GM23338 (cell line): ENCODE results near the gene SLC6A12. TPM values are rescaled to one million over a fixed set of nuclear protein-coding genes. Genes with fewer than 3 reads are reported as not detected.
A peak's percentile ranks its signal among the peaks of the same experiment; 100 is the strongest.

Experiments used
- ATAC-seq: fragments of 200-7000 bp; cut with Tn5 transposase; 3 replicates; pipeline ENCODE4 v1.9.1; 2020
- DNase-seq: peaks from one replicate; pipeline ENCODE4 v3.0.0-alpha.2; 2015; ENCODE audit warnings: low spot score
- H2AFZ ChIP-seq: fragments of 200-600 bp; sonication (generic); 2 replicates; pipeline ENCODE4 v1.8.0; 2016; ENCODE audit warnings: antibody characterized with exemption, mild to moderate bottlenecking, moderate library complexity
- H3F3A ChIP-seq: fragments of 200-600 bp; sonication (generic); replicated peaks from 2 replicates; pipeline ENCODE4 v1.8.0; 2017; ENCODE audit warnings: antibody characterized with exemption, mixed run types, low read depth
- H3K27ac ChIP-seq: fragments of 200-600 bp; sonication (generic); 2 replicates; pipeline ENCODE4 v1.6.1; 2016; ENCODE audit warnings: low read depth
- H3K27me3 ChIP-seq: fragments of 200-600 bp; sonication (generic); 2 replicates; pipeline ENCODE4 v1.8.0; 2016; ENCODE audit warnings: mild to moderate bottlenecking, mixed run types, moderate library complexity; ENCODE audit not compliant: insufficient read depth
- H3K36me3 ChIP-seq: fragments of 200-600 bp; sonication (generic); 2 replicates; pipeline ENCODE4 v1.8.0; 2016; ENCODE audit warnings: mild to moderate bottlenecking; ENCODE audit not compliant: insufficient read depth
- H3K4me1 ChIP-seq: fragments of 200-600 bp; sonication (generic); 2 replicates; pipeline ENCODE4 v1.8.0; 2016; ENCODE audit warnings: mild to moderate bottlenecking, moderate library complexity; ENCODE audit not compliant: insufficient read depth
- H3K4me2 ChIP-seq: fragments of 200-600 bp; sonication (generic); 2 replicates; pipeline ENCODE4 v1.7.1; 2017; ENCODE audit warnings: mixed run types
- H3K4me3 ChIP-seq: fragments of 200-600 bp; sonication (generic); 2 replicates; pipeline ENCODE4 v1.6.1; 2016; ENCODE audit warnings: mixed run types
- H3K79me2 ChIP-seq: fragments of 200-600 bp; sonication (generic); replicated peaks from 2 replicates; pipeline ENCODE4 v1.8.0; 2017; ENCODE audit warnings: mild to moderate bottlenecking; ENCODE audit not compliant: insufficient read depth
- H3K9me2 ChIP-seq: fragments of 200-600 bp; sonication (generic); 2 replicates; pipeline ENCODE4 v1.8.0; 2017; ENCODE audit not compliant: insufficient read depth
- H4K20me1 ChIP-seq: fragments of 200-600 bp; sonication (generic); replicated peaks from 2 replicates; pipeline ENCODE4 v1.8.0; 2017; ENCODE audit warnings: mild to moderate bottlenecking; ENCODE audit not compliant: insufficient read depth
- H3K27ac Mint-ChIP-seq: 2 replicates; pipeline ENCODE4 v1.8.0; 2020; ENCODE audit warnings: inconsistent platforms, mild to moderate bottlenecking, moderate library complexity, mixed read lengths
- H3K27me3 Mint-ChIP-seq: 3 replicates; pipeline ENCODE4 v1.8.0; 2022; ENCODE audit warnings: low read depth, mild to moderate bottlenecking, moderate library complexity, mixed read lengths, inconsistent platforms; ENCODE audit not compliant: insufficient read depth, poor library complexity
- H3K36me3 Mint-ChIP-seq: 3 replicates; pipeline ENCODE4 v1.8.0; 2021; ENCODE audit warnings: low read depth, mild to moderate bottlenecking, inconsistent platforms, moderate library complexity, mixed read lengths
- H3K4me1 Mint-ChIP-seq: 3 replicates; pipeline ENCODE4 v1.8.0; 2020; ENCODE audit warnings: mild to moderate bottlenecking, inconsistent platforms, mixed read lengths
- H3K4me3 Mint-ChIP-seq: 3 replicates; pipeline ENCODE4 v1.8.0; 2021; ENCODE audit warnings: moderate library complexity, mild to moderate bottlenecking, inconsistent platforms, mixed read lengths
- H3K9me3 Mint-ChIP-seq: 3 replicates; pipeline ENCODE4 v1.8.0; 2020; ENCODE audit warnings: moderate library complexity, mild to moderate bottlenecking, inconsistent platforms, mixed read lengths
- CREB1 ChIP-seq: fragments of 250-450 bp; sonication (Bioruptor Pico); IDR thresholded peaks from 2 replicates; pipeline ENCODE4 v1.5.0; 2020; ENCODE audit warnings: low read depth, mild to moderate bottlenecking, moderate library complexity
- CTCF ChIP-seq, 2 experiments: fragments of 200-600 bp in 1 of 2; sonication (generic) in 1 of 2; conservative IDR thresholded peaks; 2 replicates each; pipeline versions ENCODE4 v1.5.1 to v1.6.1; 2016 to 2017; ENCODE audit warnings: antibody characterized with exemption in 2 of 2, low read depth in 2 of 2, mild to moderate bottlenecking in 2 of 2, moderate library complexity in 1 of 2
- ETS1 ChIP-seq: IDR thresholded peaks from 2 replicates; pipeline ENCODE4 v1.6.1; 2016; ENCODE audit warnings: antibody characterized with exemption
- EZH2 ChIP-seq: fragments of 200-600 bp; sonication (generic); IDR thresholded peaks from one replicate; pipeline ENCODE4 v1.8.0; 2017; ENCODE audit warnings: antibody characterized with exemption, mild to moderate bottlenecking, low read depth; ENCODE audit not compliant: unreplicated experiment
- EZH2phosphoT487 ChIP-seq: fragments of 200-600 bp; sonication (generic); IDR thresholded peaks from one replicate; pipeline ENCODE4 v1.8.1; 2018; ENCODE audit warnings: antibody characterized with exemption; ENCODE audit not compliant: unreplicated experiment
- JUNB ChIP-seq: IDR thresholded peaks from one replicate; pipeline ENCODE4 v1.6.1; 2016; ENCODE audit warnings: antibody characterized with exemption; ENCODE audit not compliant: unreplicated experiment
- NANOG ChIP-seq: IDR thresholded peaks from 2 replicates; pipeline ENCODE4 v1.6.1; 2016; ENCODE audit warnings: antibody characterized with exemption, borderline replicate concordance
- ZNF331 ChIP-seq: fragments of 250-450 bp; sonication (Bioruptor Pico); IDR thresholded peaks from 2 replicates; pipeline ENCODE4 v1.5.0; 2020; ENCODE audit warnings: low read depth, mild to moderate bottlenecking, moderate library complexity
- ZNF462 ChIP-seq: fragments of 250-450 bp; sonication (Bioruptor Pico); IDR thresholded peaks from 2 replicates; pipeline ENCODE4 v1.5.0; 2020; ENCODE audit warnings: mild to moderate bottlenecking, moderate library complexity
- long read RNA-seq: library from polyadenylated mRNA; unstranded; transcript quantifications from one replicate; pipeline ENCODE4 v2.0.0, GENCODE V29; 2020; ENCODE audit not compliant: unreplicated experiment
- polyA plus RNA-seq: library from polyadenylated mRNA; unstranded; fragments of >200 nt; fragmentation: Nextera tagmentation; extraction: Ambion mirVana; gene quantifications from 2 replicates; pipeline ENCODE4 v1.2.1, GENCODE V29; 2016
- total RNA-seq: library from RNA; depleted of rRNA; stranded (reverse); fragments of >200 nt; shearing (Covaris generic); gene quantifications from 2 replicates; pipeline ENCODE4 v1.2.3, GENCODE V29; 2014; rRNA removed

SLC6A12 gene
- total RNA-seq (0.56 and 2.1 TPM in 2 replicates), polyA plus RNA-seq (0.43 TPM in 1 of 2 replicates, not detected in the other)
- long read RNA-seq: 0 reads

- H2AFZ ChIP-seq: no peak within 1 kb of the TSS
- TF ChIP-seq ETS1: no peak
- no peak for TF ChIP-seq CREB1
- TF ChIP-seq JUNB: no peak
- TF ChIP-seq CTCF (conservative IDR thresholded peaks at IDR 0.05; ENCODE audit: low read depth in 2 of 2): no peak
- no peak for TF ChIP-seq EZH2phosphoT487
- no peak for TF ChIP-seq ZNF331 (CRISPR knock-in tag)
- Mint-ChIP-seq H3K36me3 (no peaks in the 10 kb centered on the region; the same call in 2 of the 3 replicates), H3K4me3 (no peak within 1 kb of the TSS; the same call in 2 of the 3 replicates), H3K27ac (no peak within 1 kb of the TSS), H3K27me3 (peaks cover 18% of the 10 kb centered on the region), H3K9me3 (no peaks in the 10 kb centered on the region), H3K4me1 (peaks cover 31% of the 10 kb centered on the region)
- peaks cover 6% of the 10 kb centered on the region; the same call in 1 of the 2 replicates for H3K4me1 ChIP-seq
- no peaks in the 10 kb centered on the region for H3F3A ChIP-seq
- H3K27ac ChIP-seq: no peak within 1 kb of the TSS
- H3K27me3 ChIP-seq: peaks cover 12% of the 10 kb centered on the region
- no peaks in the 10 kb centered on the region for H3K36me3 ChIP-seq
- DNase-seq: no peak
- peak within 1 kb of the TSS; percentile 26; the same call in 1 of the 2 replicates for H3K4me2 ChIP-seq
- H3K79me2 ChIP-seq: no peaks in the 10 kb centered on the region
- H3K4me3 ChIP-seq: no peak within 1 kb of the TSS
- ATAC-seq: peak; percentile 40
- no peaks in the 10 kb centered on the region for H3K9me2 ChIP-seq
- no peaks in the 10 kb centered on the region for H4K20me1 ChIP-seq
Observed at GRCh38 chr12:214003-214741, at the start of gene SLC6A12. SLC6A12 (minus strand) TSS chr12:214157; CDS start chr12:209986, 4,171 bp downstream.

- Histone ChIP-seq H3K4me3 (no peak overlapping the region), H3K36me3 (no peaks in the 10 kb centered on the region), H3K27me3 (no peaks in the 10 kb centered on the region), H3K79me2 (no peaks in the 10 kb centered on the region), H2AFZ (no peak overlapping the region), H3K4me2 (no peak overlapping the region), H3K27ac (no peak overlapping the region), H3K4me1 (no peaks in the 10 kb centered on the region), H3K9me2 (no peaks in the 10 kb centered on the region), H4K20me1 (no peaks in the 10 kb centered on the region), H3F3A (no peaks in the 10 kb centered on the region)
- Mint-ChIP-seq H3K36me3 (no peaks in the 10 kb centered on the region), H3K4me1 (peaks cover 4% of the 10 kb centered on the region; the same call in 2 of the 3 replicates), H3K9me3 (no peaks in the 10 kb centered on the region), H3K4me3 (no peak overlapping the region), H3K27me3 (peaks cover 5% of the 10 kb centered on the region), H3K27ac (no peak overlapping the region)
- DNase-seq: no peak
- peak; percentile 45; the same call in 2 of the 3 replicates for ATAC-seq
- TF ChIP-seq ZNF462 (CRISPR knock-in tag) (no peak), EZH2 (no peak), JUNB (no peak), NANOG (no peak)
Observed at GRCh38 chr12:263574-263973, 49.6 kb upstream of the SLC6A12 start.
